HepG2 (cell line): ENCODE data around the gene TOB1. TPM values are rescaled to one million over a fixed set of nuclear protein-coding genes. Genes with fewer than 3 reads are reported as not detected.

Experiments
- AFF4 ChIP-seq: sonication (generic); formaldehyde crosslinking; IDR thresholded peaks from 2 replicates; pipeline ENCODE4 v1.4.0; 2020; ENCODE audit warnings: missing genetic modification reagents
- GATAD2A ChIP-seq: IDR thresholded peaks from 2 replicates; pipeline ENCODE4 v1.6.1; 2016
- HMGXB3 ChIP-seq: sonication (generic); formaldehyde crosslinking; IDR thresholded peaks from 2 replicates; pipeline ENCODE4 v1.4.0; 2020; ENCODE audit warnings: missing genetic modification reagents, borderline replicate concordance
- NFIB ChIP-seq: sonication (generic); formaldehyde crosslinking; IDR thresholded peaks from 2 replicates; pipeline ENCODE4 v1.9.0; 2021; ENCODE audit warnings: missing genetic modification reagents, mild to moderate bottlenecking, borderline replicate concordance
- NFKBIZ ChIP-seq: IDR thresholded peaks from 2 replicates; pipeline ENCODE4 v1.6.1; 2018; ENCODE audit warnings: missing genetic modification reagents, missing compliant biosample characterization
- PHF20 ChIP-seq: sonication (generic); formaldehyde crosslinking; IDR thresholded peaks from 2 replicates; pipeline ENCODE4 v1.5.0; 2020; ENCODE audit warnings: mild to moderate bottlenecking, missing genetic modification reagents
- RNF219 ChIP-seq: sonication (generic); formaldehyde crosslinking; IDR thresholded peaks from 2 replicates; pipeline ENCODE4 v1.5.0; 2020; ENCODE audit warnings: mild to moderate bottlenecking, missing genetic modification reagents
- SIN3B ChIP-seq: fragments of 150-350 bp; IDR thresholded peaks from 2 replicates; pipeline ENCODE4 v1.6.1; 2014; ENCODE audit warnings: low read length
- THAP8 ChIP-seq: sonication (generic); formaldehyde crosslinking; IDR thresholded peaks from 2 replicates; pipeline ENCODE4 v1.5.1; 2020; ENCODE audit warnings: missing genetic modification reagents, mild to moderate bottlenecking, borderline replicate concordance
- THYN1 ChIP-seq: sonication (generic); formaldehyde crosslinking; IDR thresholded peaks from 2 replicates; pipeline ENCODE4 v1.8.1; 2023; ENCODE audit warnings: low read depth, mild to moderate bottlenecking, moderate library complexity, missing genetic modification reagents, borderline replicate concordance
- YEATS4 ChIP-seq: sonication (generic); formaldehyde crosslinking; IDR thresholded peaks from 2 replicates; pipeline ENCODE4 v1.4.0; 2020; ENCODE audit warnings: missing genetic modification reagents, borderline replicate concordance
- ZNF18 ChIP-seq: sonication (generic); formaldehyde crosslinking; IDR thresholded peaks from 2 replicates; pipeline ENCODE4 v1.8.0; 2022; ENCODE audit warnings: mild to moderate bottlenecking, missing genetic modification reagents; ENCODE audit not compliant: insufficient replicate concordance
- ZNF607 ChIP-seq: sonication (generic); formaldehyde crosslinking; IDR thresholded peaks from 2 replicates; pipeline ENCODE4 v1.5.1; 2020; ENCODE audit warnings: missing genetic modification reagents, mild to moderate bottlenecking, borderline replicate concordance
- ZNF629 ChIP-seq: sonication (generic); formaldehyde crosslinking; conservative IDR thresholded peaks from 2 replicates; pipeline ENCODE4 v1.5.0; 2020; ENCODE audit warnings: missing genetic modification reagents
- ZNF776 ChIP-seq: sonication (generic); formaldehyde crosslinking; IDR thresholded peaks from 2 replicates; pipeline ENCODE4 v1.4.0; 2020; ENCODE audit warnings: mild to moderate bottlenecking, missing genetic modification reagents
- ZNF788 ChIP-seq: sonication (generic); formaldehyde crosslinking; IDR thresholded peaks from 2 replicates; pipeline ENCODE4 v1.5.0; 2020; ENCODE audit warnings: mild to moderate bottlenecking, missing genetic modification reagents, borderline replicate concordance
- ZNF891 ChIP-seq: sonication (generic); formaldehyde crosslinking; IDR thresholded peaks from 2 replicates; pipeline ENCODE4 v1.5.0; 2020; ENCODE audit warnings: mild to moderate bottlenecking, missing genetic modification reagents
- polyA plus RNA-seq, 8 experiments: library from polyadenylated mRNA; depleted of rRNA in 3 of 8; stranded (reverse) in 7 of 8; unstranded in 1 of 8; fragments of >200 nt; fragmentation: Illumina TruSeq in 4 of 8; extraction: Trizol in 4 of 8; gene quantifications; 2 replicates each; pipeline versions ENCODE4 v1.2.1 to v1.2.3, GENCODE V29; 2011 to 2016; ENCODE audit warnings: low read depth in 4 of 8, missing spikeins in 1 of 8, mixed read lengths in 1 of 8; ENCODE audit not compliant: insufficient read depth in 1 of 8
- total RNA-seq, 5 experiments: library from RNA; depleted of rRNA; stranded (reverse); fragments of >200 nt; fragmentation: Illumina TruSeq; extraction: Trizol; gene quantifications; 2 replicates each; pipeline ENCODE4 v1.2.3, GENCODE V29; 2016; ENCODE audit warnings: low read depth in 1 of 5

The TOB1 gene
- total and polyA plus RNA-seq, 2 of the 13 experiments (the other 11 are each of a cell fraction or from before 2014, with no cell fraction given): 21.9 to 57.7 TPM

- TF ChIP-seq YEATS4 (peak; percentile 39; the same call in 1 of the 2 replicates), PHF20 (CRISPR knock-in tag) (no peak), NFKBIZ (CRISPR knock-in tag) (no peak), THAP8 (CRISPR knock-in tag) (no peak), GATAD2A (CRISPR knock-in tag) (peak; percentile 84), ZNF891 (CRISPR knock-in tag) (no peak; the same call in 1 of the 2 replicates), NFIB (CRISPR knock-in tag) (no peak), ZNF776 (CRISPR knock-in tag) (0 out of 2 replicates have a peak, but pooled peaks have one; percentile 14), ZNF18 (CRISPR knock-in tag) (no peak), ZNF788 (CRISPR knock-in tag) (peak; percentile 39; the same call in 1 of the 2 replicates), SIN3B (no peak), ZNF629 (no peak), ZNF607 (CRISPR knock-in tag) (no peak), THYN1 (CRISPR knock-in tag) (0 out of 2 replicates have a peak, but pooled peaks have one; percentile 81), RNF219 (CRISPR knock-in tag) (no peak), HMGXB3 (CRISPR knock-in tag) (no peak), AFF4 (CRISPR knock-in tag) (no peak)
Measured at GRCh38 chr17:50899005-50899460, 32.9 kb upstream of the TOB1 start (continued).
